ENCODE results near the gene THSD8.

The THSD8 gene

DNA sequence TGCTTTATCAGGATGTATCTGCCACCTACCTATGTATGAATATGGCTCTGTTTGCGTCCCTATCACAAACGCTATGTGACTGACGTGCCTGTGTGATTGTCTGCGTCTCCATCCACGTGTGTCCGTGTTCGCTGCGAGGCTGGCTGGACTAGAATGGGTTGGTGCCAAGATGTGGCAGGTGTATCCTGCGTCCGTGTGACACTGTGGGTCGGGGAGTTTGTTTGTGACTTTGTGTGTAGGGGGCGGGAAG is 19.8 kb upstream of the THSD8 start:
- DNase-seq: no peak

DNA sequence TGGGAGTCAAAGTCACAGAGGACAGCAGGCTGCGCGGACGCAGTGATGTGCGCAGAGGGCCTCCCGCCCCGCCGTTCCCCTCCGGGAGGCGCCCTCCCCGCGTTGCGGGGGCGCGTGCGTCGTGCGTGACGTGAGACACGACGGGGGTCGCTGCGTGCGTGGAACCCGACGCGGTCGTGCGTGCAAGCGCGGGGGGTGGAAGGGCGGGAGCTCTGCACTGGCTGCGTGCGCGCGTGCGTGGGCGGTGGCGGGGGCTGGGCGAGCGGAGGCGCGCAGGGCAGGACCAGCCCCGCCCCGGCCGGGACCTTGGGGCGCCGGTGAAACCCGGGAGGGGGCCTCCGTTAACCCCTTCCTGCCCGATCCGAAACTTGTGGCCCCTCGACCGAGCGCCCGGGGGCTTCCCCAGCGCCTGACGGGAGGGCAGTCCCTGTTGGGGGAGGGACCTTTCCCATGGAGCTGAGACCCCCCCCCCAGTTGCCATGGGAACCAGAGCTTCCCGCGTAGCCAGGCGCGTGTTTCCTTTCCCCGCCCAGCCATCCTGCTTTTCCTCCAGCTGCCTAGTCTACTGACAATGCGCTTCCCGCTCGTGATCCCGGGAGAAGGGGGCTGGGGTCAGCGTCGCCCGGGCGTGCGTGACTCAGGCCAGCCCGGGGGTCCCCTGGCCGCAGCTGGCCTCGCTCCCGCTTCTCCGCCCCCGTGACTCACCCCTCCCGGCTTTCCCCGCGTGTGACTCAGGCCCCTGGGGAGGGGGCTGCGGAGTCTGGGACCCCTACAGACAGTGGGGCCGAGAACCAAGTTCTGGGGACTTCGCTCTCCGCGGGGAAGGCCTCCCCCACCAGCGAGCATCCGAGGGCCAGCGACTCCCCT is 19.2 kb upstream of the THSD8 start:
- DNase-seq: peak; percentile 45

DNA sequence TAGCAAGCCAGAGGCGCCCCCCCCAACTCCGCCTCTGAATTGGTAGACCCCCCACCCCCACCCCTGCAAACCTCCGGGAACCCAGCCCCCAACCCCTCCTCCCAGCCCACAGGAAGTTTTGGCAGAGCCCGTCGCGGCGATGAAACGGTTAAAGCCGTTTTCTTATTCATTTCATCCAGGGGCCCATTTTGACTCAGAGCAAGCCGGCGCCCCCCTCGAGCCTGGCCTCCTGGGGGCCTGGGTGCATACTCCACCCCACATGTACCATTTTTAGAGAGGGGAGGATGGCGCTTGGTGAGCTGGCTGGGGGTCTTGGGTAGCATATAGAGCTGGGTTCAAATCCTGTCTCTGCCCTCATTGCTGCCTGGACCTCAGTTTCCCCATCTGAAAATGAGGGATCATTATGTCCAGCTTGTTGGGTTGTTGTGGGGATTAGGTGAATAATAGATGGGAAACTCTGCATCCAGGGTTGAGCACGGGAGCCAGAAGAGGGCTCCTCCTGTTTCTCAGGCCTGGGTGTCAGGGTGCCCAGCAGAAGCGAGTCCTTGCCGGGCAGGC is 18.5 kb upstream of the THSD8 start:
- no peak for DNase-seq

DNA sequence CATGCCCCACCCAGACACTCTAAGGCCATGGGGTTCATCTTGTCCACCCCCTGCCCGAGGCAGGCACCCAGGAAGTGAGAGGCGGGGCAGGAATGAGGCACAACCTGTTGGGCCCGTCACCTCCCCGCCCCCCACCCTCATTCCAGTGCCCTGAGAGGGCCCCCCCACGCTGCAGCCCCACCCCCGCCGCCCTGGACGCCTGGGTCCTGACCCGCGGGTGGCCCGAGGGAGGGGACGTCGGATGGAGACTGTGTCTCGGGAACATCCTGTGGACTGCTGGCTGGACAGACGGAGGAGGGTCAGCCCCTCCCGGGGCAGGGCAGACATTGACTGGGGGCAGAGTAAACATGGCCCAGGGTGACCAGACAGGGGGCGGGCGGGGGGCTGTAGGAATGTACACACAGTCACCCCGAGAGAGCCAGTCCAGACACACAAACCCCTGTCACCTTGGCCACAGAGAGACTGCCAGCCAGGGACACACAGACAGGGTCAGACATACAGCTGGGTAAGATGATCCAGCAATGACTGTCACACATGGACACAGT is 17.9 kb upstream of the THSD8 start:
- no peak for DNase-seq

DNA sequence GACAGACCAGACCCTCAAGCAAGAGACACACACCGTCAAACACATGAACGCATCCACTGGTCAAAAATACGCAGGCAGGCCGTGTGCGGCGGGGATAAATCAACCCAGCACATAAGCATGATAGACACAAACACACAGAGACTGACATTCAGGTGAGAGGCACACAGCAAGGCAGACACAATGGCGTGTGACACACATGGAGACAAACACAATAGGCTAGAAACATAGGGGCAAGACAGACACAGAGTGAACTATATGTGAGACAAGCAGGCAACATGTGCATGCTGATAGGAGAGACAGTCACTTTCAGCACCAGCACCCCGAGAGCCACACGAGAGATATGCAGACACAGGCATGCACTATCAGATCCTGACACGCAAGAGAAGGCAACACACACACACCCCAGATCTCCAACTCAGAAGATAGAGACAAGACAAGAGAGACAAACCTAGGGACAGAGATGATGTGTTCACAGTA is 17.4 kb upstream of the THSD8 start:
- DNase-seq: no peak

DNA sequence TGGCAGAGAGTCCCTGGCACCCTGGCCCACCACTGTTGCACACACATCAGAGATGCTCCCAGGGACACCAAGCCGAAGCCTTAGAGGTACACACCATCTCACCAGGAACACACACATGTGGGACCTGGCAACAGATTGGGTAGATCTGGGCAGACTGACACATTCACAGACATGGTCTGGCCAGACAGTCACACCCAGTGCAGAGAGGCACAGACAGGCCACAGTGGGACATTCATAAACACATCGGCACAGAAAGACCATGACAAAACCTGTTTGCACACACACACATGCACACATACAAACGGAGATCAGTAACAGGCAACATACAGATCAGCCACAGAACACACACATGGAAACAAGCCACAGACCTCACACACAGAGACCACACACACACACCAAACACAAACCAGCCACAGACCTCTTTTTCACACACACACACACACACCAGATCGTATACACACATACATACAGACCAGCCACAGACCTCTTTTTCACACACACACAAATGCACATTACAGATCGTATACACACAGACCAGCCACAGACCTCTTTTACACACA is 16.9 kb upstream of the THSD8 start:
- no peak for DNase-seq

DNA sequence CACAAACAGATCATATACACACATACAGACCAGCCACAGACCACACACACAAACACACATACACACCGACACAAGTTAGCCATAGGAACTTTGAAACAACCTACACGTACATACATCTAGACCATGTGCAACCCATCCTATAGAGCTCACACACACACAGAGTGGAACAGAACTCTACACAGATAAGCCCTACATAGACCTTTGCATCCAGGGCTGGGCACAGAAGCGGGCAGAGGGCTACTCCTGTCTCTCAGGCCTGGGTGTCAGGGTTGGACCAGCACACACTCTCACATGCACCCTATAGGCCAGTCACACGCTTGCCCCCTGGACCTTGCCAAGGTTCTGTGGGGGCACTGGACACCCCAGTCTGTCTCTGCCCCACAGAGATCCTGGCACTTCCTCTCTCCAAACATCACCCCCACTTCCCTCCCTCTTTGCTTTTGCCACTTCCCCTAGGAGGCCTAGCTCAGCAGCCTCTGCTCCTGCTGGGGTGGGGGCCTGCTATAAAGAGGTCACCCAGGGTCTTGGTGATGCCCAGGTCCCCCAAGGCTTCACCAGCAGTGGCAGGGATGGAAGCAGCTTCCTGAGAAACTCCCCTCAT is 16.3 kb upstream of the THSD8 start:
- DNase-seq: no peak

DNA sequence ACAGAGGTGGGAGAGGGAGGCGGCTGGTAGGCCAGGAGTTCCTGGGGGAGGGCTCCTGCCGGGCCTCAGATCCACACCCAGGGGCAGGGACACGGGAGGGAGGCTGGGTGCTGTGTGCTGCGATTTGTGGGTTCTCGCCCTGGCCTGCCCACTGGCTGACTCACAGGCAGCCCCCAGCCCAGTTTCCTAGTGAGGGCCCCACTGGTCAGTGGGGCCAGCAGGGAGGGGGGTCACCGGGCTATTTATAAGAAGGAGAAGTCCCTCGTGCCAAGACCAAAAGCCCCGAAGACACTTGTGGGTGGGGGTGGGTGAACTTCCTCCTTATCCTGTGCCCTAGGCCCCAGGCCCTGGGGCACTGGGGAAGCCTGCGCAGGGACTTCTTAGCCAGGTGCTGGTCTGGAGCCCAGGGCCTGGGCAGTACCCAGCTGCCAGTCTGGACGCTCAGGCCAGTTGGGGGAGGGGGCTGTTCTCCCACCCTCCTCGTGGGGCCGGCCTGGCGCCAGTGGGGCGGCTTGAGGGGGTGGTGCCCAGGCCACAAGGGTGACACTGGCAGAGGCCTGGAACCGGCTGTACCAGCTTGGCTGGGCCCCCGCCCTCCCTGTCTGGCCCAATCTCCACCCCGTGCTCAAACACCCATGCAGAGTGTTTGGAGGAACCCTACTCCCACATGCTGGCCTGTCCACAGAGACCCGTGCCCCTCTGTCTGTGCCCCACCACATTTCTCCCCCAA is 15.6 kb upstream of the THSD8 start:
- no peak for DNase-seq

DNA sequence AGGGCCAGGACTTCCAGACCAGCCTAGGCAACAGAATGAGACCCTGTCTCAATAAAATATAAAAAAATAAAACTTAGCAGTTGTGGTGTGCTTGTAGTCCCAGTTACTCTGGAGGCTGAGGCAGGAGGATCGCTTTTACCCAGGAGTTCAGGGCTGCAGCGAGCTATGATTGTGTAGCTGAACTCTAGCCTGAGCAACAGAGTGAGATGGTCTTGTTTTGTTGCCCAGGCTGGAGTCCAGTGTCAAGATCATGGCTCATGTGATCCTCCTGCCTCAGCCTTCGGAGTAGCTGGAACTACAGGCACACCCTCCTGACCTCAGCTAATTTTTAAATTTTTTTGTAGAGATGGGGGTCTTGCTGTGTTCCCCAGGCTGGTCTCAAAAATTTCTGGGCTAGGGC is 14.9 kb upstream of the THSD8 start:
- no peak for DNase-seq

DNA sequence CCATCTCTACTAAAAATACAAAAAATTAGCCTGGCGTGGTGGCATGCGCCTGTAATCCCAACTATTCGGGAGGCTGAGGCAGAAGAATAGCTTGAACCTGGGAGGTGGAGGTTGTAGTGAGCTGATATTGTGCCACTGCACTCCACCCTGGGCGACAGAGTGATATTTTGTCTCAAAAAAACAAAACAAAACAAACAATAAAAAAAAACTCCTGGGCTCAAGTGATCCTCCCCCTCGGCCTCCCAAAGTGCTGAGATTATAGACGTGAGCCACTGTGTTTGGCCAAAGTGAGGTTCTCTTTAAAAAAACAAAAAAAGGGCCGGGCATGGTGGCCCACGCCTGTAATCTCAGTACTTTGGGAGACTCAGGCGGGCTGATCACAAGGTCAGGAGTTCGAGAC is 14.4 kb upstream of the THSD8 start:
- DNase-seq: no peak

DNA sequence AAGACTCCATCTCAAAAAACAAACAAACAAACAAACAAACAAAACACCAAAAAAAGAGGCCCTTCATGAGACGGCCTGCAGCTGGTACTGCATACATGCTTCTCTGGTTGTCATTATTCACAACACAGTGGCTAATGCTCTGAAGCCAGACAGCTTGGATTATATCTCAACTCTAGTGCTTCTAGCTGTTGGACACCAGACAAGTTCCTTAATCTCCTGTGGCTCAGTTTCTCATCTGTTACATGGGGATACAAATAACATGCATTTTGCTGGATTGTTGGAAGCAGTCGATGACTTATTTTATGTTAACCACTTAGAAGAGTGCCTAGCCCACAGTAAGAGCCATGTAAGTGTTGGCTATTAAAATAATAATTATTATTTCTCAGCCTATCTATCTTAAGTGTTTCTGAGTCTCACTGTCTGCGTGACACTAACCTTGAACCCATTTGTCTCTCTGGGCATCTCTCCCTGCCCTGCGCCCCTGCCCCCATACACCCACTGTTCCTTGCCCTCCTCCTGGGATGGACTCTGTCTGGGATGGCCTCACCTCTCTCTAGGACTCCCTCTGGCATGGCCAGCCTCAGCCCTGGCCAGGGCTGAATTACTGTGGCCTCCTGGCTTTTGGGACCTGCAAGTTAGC is 13.7 kb upstream of the THSD8 start:
- DNase-seq: peak; percentile 41

DNA sequence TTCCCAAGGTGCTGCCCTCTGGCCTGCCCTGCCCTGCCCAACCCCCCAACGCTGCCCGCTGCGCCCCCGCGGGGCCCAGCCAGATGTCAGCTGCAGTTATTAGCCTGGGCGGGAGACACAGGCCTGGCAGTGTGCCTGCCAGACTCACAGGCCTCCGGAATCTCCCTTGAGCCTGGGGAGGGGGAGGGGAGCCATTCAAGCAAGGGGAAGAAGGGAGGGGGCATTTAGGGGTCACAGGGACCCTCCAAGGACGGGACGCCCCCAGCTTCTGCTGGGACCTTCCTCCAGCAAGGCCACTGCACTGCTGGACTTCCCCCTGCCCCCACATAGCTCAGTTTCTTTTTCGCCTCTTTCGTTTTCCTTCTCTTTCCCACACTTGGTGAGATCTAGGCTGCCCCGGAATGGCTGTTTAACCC is 13.2 kb upstream of the THSD8 start:
- DNase-seq: peak; percentile 75

DNA sequence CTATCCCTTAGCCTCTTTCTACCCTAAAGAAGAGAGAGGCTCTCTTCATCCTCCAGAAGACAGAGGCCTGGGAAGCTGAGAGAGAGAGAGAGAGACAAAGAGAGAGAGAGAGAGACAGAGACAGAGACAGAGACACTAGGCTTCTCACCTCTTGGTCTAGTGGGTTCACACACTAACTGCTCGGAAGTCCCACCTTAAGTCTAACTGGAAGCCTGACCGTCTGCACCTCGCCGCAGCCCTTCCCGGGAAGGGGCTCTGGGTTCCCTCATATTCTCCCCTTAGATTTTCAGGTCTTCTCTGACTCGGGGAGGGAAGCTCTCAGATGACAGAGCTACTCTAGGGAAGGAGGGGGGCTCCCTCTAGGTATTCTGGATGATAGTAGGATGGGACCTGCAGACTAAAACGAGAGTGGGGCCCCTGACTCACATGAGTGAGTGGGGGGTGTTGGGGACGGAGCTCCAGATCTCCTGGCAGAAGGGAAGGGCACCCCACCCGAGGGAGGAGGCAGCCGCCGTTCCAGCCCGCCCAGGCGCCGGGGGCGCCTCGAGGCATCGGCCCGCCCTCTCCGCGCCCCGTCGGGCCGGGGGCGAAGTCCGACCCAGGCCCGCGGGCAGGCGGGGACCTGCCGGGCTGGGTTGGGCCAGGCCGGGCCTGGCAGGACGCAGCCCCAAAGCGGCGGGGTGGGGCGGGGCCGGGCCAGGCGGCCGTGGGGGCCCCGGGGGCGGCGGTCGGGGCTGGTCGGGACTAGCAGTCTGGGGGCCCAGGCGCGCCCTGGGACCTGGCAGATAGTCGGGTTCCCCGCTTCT is 12.6 kb upstream of the THSD8 start:
- no peak for DNase-seq

DNA sequence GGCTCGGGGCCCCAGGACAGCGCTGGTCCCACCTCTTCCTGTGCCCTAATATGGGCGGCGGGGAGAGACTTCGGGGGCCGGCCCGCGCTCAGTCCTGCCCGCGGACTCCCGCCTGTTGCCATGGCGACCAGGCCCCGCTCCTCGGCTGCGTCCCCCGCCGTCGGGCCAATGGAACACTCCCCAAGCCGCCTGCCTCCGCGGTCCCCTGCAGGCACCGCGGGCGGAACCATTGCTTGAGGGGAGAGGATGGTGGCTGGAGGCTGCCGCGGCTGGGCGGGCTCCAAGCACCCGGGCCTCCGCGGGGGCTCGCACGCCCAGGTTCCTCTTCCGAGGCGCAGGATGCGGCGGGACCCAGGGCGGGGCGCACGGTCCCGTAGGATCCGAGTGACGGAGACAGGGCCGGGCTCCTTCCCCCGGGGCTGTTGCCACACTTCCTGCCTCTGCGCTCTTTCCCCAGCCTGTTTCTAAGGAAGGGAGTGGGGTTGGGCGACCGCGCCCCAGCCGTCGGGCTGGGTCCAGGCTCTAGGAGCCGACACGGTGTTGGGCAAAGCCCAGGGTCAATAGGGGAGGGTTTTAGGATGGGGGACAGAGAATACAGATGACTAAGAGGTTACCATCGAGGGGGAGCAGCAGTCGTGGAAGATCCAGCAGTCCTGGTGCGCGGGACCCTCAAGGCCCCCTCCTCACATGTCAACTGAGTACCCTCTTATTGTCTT is 11.8 kb upstream of the THSD8 start:
- DNase-seq: peak; percentile 92

DNA sequence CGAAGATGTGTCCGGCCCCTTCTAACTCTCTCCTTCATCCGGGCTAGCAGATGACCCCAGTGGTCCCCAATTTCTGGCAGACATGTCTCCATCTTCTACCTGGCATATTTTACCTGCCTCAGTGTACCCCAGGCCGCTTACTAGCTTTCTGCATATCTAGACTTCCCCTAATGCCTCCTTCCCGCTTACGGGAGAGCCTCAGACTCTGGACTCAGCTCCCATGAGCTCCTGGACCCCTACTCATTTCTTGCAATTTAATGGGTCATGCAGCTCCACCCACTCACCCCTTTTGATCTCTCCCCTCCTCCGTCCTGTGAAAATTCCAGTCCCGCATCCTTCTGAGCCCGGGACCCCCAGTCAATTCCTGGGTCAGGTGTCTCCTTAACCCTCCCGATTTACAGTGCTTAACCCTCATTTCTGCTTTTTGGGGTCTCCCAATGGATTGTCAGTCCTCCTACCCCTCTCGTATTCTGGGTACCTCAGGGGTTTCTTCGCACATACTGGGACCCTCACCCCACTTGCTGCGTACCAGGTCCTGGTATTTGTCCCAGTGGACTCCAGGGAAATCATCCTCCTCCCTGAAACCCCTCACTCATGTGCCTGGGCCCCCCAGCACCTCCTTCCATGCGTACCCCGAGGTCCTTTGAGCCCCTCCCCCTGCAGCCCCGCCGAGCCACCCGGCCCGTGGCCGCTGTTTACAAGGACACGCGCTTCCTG is 11.1 kb upstream of the THSD8 start:
- DNase-seq: no peak

DNA sequence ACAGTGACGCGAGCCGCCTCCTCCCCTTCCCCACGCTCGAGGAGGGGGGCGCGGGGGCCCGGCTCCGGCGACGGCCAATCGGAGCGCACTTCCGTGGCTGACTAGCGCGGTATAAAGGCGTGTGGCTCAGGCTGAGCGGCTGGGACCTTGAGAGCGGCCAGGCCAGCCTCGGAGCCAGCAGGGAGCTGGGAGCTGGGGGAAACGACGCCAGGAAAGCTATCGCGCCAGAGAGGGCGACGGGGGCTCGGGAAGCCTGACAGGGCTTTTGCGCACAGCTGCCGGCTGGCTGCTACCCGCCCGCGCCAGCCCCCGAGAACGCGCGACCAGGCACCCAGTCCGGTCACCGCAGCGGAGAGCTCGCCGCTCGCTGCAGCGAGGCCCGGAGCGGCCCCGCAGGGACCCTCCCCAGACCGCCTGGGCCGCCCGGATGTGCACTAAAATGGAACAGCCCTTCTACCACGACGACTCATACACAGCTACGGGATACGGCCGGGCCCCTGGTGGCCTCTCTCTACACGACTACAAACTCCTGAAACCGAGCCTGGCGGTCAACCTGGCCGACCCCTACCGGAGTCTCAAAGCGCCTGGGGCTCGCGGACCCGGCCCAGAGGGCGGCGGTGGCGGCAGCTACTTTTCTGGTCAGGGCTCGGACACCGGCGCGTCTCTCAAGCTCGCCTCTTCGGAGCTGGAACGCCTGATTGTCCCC is 10.4 kb upstream of the THSD8 start, which contains the start of gene JUNB:
JUNB (plus strand) TSS at position 142 of the 706 bp plus-strand sequence; CDS start at position 428, 286 bp downstream.
- peak; percentile 86 for DNase-seq

DNA sequence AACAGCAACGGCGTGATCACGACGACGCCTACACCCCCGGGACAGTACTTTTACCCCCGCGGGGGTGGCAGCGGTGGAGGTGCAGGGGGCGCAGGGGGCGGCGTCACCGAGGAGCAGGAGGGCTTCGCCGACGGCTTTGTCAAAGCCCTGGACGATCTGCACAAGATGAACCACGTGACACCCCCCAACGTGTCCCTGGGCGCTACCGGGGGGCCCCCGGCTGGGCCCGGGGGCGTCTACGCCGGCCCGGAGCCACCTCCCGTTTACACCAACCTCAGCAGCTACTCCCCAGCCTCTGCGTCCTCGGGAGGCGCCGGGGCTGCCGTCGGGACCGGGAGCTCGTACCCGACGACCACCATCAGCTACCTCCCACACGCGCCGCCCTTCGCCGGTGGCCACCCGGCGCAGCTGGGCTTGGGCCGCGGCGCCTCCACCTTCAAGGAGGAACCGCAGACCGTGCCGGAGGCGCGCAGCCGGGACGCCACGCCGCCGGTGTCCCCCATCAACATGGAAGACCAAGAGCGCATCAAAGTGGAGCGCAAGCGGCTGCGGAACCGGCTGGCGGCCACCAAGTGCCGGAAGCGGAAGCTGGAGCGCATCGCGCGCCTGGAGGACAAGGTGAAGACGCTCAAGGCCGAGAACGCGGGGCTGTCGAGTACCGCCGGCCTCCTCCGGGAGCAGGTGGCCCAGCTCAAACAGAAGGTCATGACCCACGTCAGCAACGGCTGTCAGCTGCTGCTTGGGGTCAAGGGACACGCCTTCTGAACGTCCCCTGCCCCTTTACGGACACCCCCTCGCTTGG is 9.6 kb upstream of the THSD8 start:
- no peak for DNase-seq

DNA sequence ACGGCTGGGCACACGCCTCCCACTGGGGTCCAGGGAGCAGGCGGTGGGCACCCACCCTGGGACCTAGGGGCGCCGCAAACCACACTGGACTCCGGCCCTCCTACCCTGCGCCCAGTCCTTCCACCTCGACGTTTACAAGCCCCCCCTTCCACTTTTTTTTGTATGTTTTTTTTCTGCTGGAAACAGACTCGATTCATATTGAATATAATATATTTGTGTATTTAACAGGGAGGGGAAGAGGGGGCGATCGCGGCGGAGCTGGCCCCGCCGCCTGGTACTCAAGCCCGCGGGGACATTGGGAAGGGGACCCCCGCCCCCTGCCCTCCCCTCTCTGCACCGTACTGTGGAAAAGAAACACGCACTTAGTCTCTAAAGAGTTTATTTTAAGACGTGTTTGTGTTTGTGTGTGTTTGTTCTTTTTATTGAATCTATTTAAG is 9.0 kb upstream of the THSD8 start:
- no peak for DNase-seq

Measured in DMS 273 treated with DMSO at 0.1 percent for 48 hours (cell line).